ENCODE data around the gene PSAT1.
"Not testable (repeated sequence)": the region's sequence is repeated elsewhere in the genome, so short reads cannot be mapped to it uniquely, and the experiment has no call there.

The PSAT1 gene

DNA sequence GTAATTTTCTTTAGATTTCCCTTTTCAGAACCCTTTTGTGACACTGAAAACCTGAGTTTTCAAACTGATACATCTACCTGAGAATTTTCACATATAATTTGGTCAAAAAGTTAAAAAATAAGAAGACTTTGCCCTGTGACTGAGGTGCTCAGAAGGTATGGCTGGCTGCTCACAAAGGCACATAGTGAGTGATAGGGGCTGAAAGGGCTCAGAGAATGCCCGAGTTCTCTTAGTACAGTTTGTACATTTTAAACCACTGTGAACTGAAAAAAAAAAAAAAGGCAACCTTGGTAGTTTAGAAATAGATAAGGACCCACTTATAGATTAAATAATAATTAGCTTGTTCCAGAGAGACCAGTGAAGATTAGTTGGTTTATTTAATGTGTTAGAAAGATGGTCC, 18.1 kb upstream of the PSAT1 start:
- Histone ChIP-seq H3K27ac (ENCODE audit: low read length) (no peak overlapping the region), H4K20me1 (ENCODE audit: insufficient read depth, low read length) (no peaks in the 10 kb centered on the region), H3K27me3 (ENCODE audit: low read depth, low read length) (no peaks in the 10 kb centered on the region), H3K79me2 (ENCODE audit: low read length) (no peaks in the 10 kb centered on the region), H3K4me1 (ENCODE audit: low read length) (no peaks in the 10 kb centered on the region), H3K9me3 (ENCODE audit: insufficient read depth, low read length) (no peaks in the 10 kb centered on the region), H3K36me3 (replicated peaks; ENCODE audit: low read depth, low read length) (no peaks in the 10 kb centered on the region), H3K4me2 (ENCODE audit: low read length) (no peak overlapping the region), H2AFZ (ENCODE audit: low read depth, low read length) (no peak overlapping the region), H3K9ac (ENCODE audit: low read length) (no peak overlapping the region), H3K4me3 (ENCODE audit: low read length) (no peak overlapping the region)
- TF ChIP-seq, protein P1, sequence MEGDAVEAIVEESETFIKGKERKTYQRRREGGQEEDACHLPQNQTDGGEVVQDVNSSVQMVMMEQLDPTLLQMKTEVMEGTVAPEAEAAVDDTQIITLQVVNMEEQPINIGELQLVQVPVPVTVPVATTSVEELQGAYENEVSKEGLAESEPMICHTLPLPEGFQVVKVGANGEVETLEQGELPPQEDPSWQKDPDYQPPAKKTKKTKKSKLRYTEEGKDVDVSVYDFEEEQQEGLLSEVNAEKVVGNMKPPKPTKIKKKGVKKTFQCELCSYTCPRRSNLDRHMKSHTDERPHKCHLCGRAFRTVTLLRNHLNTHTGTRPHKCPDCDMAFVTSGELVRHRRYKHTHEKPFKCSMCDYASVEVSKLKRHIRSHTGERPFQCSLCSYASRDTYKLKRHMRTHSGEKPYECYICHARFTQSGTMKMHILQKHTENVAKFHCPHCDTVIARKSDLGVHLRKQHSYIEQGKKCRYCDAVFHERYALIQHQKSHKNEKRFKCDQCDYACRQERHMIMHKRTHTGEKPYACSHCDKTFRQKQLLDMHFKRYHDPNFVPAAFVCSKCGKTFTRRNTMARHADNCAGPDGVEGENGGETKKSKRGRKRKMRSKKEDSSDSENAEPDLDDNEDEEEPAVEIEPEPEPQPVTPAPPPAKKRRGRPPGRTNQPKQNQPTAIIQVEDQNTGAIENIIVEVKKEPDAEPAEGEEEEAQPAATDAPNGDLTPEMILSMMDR (IDR thresholded peaks at IDR 0.05; ENCODE audit: low read depth, low read length) = no peak
- TF ChIP-seq EZH2phosphoT487 (IDR thresholded peaks at IDR 0.05; ENCODE audit: low read depth) = no peak

DNA sequence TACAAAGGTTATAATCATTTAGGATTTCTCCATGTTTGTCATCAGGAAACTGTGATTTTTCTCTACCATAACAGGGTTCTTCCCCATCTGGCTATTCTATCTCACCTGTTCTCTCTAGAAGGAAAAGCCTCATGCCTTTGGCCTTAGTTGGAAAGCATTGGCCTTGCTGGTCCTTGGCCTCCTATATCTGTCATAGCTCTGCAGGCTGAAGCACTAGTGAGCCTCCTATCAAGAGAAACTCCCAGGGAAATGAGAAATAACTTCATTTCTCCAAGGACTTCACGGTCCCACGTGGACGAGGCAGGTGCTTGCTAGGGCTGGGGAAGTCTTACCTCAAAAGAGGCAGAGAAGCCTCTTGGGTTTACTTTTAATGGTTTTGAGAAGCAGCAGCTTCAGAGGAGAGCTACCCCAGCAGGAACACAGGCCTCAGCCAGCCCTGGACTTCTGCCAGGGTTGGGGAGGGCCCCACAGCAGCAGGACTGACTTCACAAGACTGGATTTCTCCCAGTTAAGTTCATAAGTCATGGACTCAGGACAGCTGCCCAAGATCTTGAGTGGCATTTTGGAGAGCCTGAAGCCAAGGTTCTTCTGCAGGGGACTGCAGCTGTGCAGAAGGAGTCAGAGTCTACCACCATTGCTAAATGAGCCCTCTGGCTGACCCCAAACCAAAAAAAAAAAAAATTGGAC, 15.8 kb upstream of the PSAT1 start:
- Histone ChIP-seq H3K27ac (ENCODE audit: low read length) (no peak overlapping the region), H4K20me1 (ENCODE audit: insufficient read depth, low read length) (no peaks in the 10 kb centered on the region), H3K79me2 (ENCODE audit: low read length) (no peaks in the 10 kb centered on the region), H3K9me3 (ENCODE audit: insufficient read depth, low read length) (no peaks in the 10 kb centered on the region), H3K36me3 (replicated peaks; ENCODE audit: low read depth, low read length) (no peaks in the 10 kb centered on the region), H2AFZ (ENCODE audit: low read depth, low read length) (no peak overlapping the region), H3K27me3 (ENCODE audit: low read depth, low read length) (no peaks in the 10 kb centered on the region), H3K4me3 (ENCODE audit: low read length) (no peak overlapping the region), H3K4me1 (ENCODE audit: low read length) (no peaks in the 10 kb centered on the region), H3K4me2 (ENCODE audit: low read length) (no peak overlapping the region), H3K9ac (ENCODE audit: low read length) (no peak overlapping the region)
- TF ChIP-seq EZH2phosphoT487 (IDR thresholded peaks at IDR 0.05; ENCODE audit: low read depth) = no peak
- TF ChIP-seq, protein P1 (IDR thresholded peaks at IDR 0.05; ENCODE audit: low read depth, low read length) = no peak

DNA sequence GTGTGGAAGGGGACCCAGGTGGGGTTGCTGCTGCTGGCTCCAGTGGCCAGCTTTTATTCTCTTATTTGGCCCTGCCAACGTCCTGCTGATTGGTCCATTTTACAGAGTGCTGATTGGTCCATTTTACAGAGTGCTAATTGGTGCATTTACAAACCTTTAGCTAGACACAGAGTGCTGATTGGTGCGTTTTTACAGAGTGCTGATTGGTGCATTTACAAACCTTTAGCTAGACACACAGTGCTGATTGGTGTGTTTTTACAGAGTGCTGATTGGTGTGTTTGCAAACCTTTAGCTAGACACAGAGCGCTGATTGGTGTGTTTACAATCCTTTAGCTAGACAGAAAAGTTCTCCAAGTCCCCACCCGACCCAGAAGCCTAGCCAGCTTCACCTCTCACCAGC, 12.7 kb upstream of the PSAT1 start:
- not testable (repeated sequence) for H3K79me2 ChIP-seq (ENCODE audit: low read length); H3K9ac ChIP-seq (ENCODE audit: low read length); H3K4me1 ChIP-seq (ENCODE audit: low read length); H3K36me3 ChIP-seq (replicated peaks; ENCODE audit: low read depth, low read length); H4K20me1 ChIP-seq (ENCODE audit: insufficient read depth, low read length); H3K27ac ChIP-seq (ENCODE audit: low read length); H3K4me2 ChIP-seq (ENCODE audit: low read length); H3K9me3 ChIP-seq (ENCODE audit: insufficient read depth, low read length); H3K27me3 ChIP-seq (ENCODE audit: low read depth, low read length); H2AFZ ChIP-seq (ENCODE audit: low read depth, low read length); H3K4me3 ChIP-seq (ENCODE audit: low read length)

DNA sequence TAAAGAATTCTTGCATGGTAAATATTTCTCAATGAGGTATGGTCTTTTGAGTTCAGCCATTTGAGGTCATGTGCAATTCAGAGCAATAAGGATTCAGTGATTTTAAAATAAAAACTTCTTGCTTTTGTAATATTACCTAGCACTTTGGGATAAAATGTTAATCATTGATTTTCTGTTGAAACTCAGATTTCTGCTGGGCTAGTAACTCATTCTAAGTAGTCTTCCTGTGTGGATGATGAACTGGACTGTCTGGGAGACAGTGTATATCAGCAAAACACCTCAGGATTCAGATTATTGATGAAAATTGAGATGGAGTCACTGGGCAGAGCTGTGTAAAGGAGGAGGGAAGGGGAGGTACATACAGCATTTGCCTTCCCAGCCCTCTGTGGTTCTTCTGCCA, 10.8 kb upstream of the PSAT1 start:
- Histone ChIP-seq H2AFZ (ENCODE audit: low read depth, low read length) (no peak overlapping the region), H3K9ac (ENCODE audit: low read length) (no peak overlapping the region), H3K4me3 (ENCODE audit: low read length) (no peak overlapping the region), H3K9me3 (ENCODE audit: insufficient read depth, low read length) (no peaks in the 10 kb centered on the region), H3K4me1 (ENCODE audit: low read length) (no peaks in the 10 kb centered on the region), H3K79me2 (ENCODE audit: low read length) (no peaks in the 10 kb centered on the region), H3K27me3 (ENCODE audit: low read depth, low read length) (no peaks in the 10 kb centered on the region), H3K4me2 (ENCODE audit: low read length) (no peak overlapping the region), H4K20me1 (ENCODE audit: insufficient read depth, low read length) (no peaks in the 10 kb centered on the region), H3K36me3 (replicated peaks; ENCODE audit: low read depth, low read length) (no peaks in the 10 kb centered on the region), H3K27ac (ENCODE audit: low read length) (no peak overlapping the region)
- no peak for TF ChIP-seq EZH2phosphoT487 (IDR thresholded peaks at IDR 0.05; ENCODE audit: low read depth)
- TF ChIP-seq, protein P1 (IDR thresholded peaks at IDR 0.05; ENCODE audit: low read depth, low read length) = no peak
